HG03039 (cell line): ENCODE results near the gene FDX1.

Source experiments
- ATAC-seq: cut with Tn5 transposase; IDR thresholded peaks from one replicate; pipeline ENCODE4 v1.9.1; 2021; ENCODE audit warnings: mild to moderate bottlenecking, moderate library complexity; ENCODE audit not compliant: unreplicated experiment

Gene FDX1

DNA sequence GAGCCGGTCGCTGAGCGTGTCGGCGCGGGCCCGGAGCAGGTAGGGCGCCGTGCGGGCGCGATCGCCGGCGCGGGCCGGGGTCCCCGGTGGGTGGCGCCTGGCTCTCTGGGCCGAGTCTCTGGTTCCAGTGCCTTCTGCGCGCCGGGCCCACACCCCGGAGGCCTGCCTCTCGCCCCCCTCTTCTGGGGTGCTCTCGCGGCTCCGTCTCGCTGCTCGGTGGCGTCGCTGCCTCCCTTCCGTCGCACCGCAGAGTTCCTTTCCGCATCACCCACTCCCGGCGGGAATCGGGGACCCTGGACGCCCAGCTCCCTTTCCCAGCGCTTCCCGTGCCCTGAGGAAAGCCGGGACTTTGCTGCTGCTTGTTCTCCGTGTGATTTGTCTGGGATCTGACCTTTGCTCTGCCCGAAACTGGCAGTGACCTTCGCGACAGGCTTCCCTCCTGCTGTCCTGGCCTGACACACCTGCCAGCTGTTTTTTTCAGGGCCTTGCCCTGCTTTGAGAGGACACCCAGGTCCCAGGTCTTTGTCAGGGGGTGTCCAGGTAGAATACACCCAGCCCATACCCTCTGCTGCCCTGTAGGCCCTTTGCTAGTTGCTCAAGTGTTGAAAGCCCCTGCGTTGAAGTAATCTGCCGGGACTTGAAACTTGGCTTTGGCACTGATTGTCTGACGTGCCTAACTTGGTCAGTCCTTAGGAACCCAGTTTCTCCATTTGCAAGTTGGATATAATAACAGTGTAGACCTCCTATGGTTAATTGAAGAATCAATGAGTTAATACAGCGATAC, 711 bp downstream of the FDX1 start:
- ATAC-seq: peak; percentile 31

DNA sequence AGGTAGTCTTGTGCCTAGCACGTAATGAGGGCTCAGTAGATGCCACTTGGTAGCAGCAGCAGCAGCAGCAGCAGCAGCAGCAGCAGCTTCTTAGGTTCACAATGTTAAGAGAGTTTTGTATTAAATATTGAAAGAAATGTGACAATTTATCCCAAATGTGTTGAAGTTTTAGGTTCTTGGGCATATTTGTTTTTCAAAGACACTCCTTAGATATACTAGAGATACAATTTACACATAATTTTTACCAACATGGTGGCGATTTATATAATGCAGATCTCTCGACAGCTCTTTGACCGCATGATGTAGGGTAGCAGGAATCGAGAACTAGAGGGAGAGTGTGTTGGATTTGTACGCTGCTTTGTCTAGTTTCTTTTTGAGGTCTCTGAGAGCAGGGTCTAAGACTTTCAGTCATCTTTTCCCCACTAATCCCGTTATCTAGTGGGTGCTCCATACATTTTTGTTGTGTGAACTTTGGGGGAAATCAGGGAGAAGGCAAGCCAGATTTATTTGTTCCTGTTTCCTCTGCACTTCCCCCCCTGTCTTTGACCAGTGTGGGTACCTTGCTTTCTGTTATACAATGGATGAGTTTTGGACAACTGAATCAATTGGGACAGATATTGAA, 1.4 kb downstream of the FDX1 start:
- no peak for ATAC-seq

DNA sequence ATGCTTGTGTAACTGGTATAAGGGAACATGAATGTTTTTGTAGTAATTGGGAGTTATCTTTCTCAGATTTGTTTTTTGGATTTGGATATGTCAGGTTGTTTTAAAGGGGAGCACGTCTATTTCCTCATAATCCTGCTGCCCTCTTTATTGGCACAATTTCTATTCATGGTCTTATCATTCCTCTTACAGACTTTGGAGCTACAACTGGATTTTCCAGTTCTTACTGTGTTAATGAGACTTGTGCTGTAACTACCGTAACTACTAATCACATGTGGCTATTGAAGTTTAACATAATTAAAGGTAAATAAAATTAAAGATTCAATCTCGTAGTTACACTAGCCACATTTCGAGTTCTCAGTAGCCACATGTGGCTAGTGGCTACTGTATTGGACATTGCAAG, 1.9 kb downstream of the FDX1 start:
- no peak for ATAC-seq

DNA sequence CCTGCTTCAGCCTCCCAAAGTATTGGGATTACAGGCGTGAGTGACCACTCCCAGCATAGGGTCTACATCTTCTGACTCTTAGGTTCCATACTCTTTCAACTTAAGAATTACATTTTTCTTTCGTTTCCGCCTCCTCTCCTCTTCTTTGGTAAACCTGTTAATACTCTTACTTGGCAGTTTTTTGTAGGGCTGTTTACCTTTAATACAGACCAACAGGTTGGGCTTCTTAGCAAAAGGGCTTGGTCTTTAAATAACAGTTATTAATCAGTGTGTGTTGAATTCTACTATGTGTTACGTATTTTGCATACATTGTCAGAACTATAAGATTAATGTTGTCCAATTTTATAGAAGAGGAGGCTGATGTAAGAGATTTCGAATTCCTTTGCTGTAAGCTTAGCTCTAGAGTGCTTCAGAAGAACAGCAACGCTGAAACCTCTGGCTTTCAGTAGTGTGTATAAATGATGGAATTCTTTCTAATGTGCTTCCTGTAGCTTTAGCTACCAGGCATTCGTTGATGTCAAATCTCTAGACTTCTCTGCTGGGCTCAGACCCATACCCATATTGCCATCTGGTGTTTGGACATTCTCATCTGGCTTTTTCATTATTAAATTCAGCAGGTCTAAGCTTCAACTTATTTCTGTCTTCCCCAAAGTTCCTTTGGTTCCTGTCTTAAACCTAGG, 3.1 kb downstream of the FDX1 start:
- ATAC-seq: no peak

DNA sequence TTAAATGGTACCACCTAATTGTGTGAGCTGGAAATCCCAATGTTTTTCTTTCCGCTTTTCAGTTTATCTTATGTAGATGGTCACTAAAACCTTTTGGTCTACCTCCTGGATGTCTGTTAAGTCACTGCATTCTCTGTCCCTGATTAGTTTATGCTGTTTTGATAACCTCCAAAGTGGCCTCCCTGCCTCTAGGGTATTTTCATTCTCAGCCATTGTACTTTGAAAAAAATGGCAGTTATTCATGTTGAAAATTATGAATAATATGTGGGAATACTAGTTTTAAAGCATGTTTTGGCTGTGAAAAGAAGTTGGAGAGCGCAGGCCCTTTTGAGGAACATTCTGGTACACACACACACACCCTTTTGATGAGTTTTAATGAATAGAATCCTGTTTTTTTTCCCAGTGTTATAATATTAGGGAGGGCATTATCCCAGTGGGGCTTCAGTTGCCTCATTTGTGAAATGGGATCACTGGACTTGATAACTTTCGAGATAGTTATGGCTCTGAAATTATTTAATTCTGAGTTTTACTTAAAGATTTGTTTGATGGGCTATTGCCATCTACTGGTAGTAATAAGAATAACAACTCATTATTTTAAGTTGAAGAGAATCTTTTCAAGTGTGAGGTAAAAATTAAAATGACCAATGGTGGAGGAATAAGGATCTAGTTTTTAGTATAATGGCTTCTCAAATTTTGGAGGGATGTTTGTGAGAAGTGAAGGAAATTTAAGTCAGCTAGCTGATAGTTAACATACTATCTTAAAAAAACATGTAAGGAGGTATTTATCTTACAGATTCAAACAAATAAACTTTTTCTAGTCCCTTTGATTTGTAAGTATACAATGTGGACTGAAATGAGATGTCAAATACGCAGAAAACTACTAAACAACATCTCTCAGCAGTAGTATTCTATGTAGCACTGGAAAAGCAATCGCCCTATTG, 3.9 kb downstream of the FDX1 start:
- no peak for ATAC-seq

DNA sequence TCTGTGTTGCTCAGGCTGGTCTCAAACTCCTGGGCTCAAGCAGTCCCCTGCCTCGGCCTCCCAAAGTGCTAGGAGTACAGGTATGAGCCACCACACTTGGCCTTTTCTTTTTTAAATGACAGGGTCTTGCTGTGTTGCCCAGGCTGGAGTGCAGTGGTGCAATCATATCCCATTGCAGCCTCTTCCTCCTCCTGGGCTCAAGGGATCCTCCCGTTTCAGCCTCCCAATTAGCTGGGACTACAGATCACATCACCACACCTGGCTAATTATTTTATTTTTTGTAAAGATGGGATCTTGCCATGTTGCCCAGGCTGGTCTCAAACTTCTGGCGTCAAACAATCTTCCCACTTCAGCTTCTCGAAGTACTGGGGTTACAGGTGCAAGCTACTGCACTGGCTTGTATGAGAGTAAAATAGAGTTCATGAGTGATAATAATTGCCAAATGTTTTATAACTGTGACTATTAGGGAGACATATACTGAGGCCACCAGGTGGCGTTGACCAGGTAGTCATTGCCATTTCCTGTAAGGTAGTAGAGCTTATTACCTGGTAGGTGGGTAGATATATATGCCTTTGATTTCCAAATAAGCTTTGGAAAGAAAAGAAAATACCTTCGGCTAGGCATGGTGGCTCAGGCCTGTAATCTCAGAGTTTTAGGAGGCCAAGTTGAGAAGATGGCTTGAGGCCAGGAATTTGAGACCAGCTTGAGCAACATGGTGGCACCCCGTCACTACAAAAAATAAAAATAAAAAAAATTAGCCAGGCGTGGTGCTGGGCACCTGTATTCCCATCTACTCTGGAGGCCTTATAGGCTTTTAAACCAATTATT, 5.4 kb downstream of the FDX1 start:
- ATAC-seq: no peak

DNA sequence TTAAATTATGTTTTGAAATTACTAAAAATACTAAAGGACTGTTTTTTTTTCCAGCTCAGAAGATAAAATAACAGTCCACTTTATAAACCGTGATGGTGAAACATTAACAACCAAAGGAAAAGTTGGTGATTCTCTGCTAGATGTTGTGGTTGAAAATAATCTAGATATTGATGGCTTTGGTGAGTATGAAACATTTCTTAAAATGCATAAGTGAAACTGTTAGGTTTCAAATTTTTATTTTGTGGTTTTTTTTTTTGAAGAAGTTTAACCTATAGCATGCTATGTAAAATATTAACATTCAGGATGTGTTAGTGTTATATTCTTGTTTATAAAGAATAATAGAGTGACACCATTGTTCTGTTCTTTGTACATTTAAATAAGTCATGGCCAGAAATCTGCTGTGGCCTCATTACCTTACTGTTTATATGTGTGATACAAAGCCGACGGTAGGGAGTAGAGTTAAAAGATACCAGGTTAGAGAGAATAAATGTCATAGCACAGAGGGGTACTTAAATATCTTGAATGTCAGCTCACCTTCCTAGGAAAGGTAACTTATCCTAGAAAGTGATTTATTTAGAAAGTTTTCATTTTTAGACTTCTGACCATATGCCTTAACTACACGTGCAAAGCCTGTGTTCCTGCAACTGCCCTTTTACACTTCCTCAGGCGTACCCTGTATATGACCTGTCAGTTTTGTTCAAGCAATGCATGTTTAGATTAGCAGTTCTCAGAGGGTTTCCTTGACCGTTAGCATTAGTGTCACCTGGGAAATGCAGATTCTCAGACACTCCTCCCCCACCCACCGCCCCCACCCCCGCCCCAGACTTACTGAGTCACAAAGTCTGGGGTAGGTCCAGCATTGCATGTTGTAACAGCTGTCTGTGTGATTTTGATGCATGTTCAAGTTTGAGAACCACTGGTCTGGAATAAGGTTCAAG, 6.3 kb downstream of the FDX1 start:
- ATAC-seq: no peak

DNA sequence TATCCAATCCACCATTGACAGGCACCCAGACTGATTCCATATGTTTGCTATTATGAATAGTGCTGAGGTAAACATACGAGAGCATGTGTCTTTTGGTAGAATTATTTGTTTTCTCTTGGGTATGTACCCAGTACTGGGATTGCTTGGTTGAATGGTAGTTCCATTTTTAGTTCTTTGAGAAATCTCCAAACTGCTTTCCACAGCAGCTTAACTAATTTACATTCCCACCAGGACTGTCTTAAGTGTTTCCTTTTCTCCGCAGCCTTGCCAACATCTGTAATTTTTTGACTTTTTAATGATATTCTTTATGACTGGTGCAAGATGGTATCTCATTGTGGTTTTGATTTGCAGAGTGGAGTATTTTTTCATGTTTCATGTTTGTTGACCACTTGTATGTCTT, 8.3 kb downstream of the FDX1 start:
- ATAC-seq: no peak

DNA sequence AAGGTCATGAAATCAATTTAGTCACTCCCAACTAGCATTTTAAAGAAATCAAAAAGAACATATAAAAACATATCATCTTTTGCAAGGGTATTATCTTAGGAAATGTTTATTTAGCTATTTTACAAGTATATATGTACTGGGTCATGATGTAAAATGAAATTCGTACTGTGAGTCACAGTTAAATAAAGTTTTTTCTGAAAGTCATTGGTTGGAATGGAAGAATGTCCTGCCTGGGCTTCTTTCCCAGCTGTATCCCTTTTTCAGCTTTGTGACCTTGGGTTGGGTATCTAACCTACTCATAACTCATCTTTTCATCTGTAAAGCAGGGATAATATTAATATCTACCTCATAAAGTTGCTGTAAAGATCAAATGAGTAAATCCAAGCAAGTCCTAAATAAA, 15.7 kb downstream of the FDX1 start:
- ATAC-seq: no peak

DNA sequence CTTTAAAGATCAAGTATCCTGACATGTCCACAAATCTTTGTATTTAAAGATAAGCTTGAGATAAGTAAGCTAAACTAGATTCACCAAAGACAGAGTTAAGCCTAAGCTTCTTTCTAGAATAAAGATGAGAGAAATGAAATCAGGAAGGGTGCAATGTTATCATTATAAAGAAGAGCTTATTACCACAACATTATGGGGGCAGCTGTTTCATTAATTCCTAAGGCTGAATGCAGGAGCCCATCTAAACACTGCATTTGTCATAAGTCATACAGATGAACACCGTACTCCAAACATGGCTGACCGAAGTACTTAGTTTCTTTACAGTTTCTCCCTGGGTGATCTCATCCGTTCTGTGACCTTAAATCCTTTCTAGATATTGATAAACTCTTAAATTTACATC, 16.3 kb downstream of the FDX1 start:
- no peak for ATAC-seq

DNA sequence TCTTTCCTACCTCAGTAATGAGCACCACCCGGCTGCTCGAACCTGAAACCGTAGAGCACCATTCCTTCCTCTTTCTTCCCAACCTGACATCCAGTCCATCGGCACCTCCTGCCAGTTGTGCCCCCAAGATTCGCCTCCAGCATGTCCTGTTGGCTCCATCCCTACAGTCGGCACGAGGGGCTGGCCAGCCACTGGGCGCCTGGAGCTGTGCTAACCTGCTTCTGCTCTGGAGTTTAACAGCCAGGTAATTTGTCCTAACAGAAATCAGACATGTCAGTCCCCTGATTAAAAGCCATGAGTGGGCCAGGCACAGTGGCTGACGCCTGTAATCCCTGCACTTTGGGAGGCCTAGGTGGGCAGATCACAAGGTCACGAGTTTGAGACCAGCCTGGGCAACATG, 16.8 kb downstream of the FDX1 start:
- ATAC-seq: no peak

DNA sequence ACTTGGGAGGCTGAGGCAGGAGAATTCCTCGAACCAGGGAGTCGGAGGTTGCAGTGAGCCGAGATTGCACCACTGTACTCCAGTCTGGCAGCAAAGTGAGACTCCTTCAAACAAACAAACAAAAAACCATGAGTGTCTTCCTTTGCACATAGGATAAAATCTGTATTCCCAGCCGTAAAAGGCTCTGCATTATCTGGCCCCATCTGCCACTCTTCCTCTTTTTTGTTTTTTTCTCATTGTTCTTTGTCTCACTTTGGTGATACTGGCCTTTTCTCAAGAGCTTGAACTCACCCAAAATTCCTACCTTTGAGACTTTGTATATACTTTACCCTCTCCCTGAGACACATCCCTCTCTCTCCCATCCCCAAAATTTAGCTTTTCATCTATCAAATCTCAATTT, 17.6 kb downstream of the FDX1 start:
- no peak for ATAC-seq

DNA sequence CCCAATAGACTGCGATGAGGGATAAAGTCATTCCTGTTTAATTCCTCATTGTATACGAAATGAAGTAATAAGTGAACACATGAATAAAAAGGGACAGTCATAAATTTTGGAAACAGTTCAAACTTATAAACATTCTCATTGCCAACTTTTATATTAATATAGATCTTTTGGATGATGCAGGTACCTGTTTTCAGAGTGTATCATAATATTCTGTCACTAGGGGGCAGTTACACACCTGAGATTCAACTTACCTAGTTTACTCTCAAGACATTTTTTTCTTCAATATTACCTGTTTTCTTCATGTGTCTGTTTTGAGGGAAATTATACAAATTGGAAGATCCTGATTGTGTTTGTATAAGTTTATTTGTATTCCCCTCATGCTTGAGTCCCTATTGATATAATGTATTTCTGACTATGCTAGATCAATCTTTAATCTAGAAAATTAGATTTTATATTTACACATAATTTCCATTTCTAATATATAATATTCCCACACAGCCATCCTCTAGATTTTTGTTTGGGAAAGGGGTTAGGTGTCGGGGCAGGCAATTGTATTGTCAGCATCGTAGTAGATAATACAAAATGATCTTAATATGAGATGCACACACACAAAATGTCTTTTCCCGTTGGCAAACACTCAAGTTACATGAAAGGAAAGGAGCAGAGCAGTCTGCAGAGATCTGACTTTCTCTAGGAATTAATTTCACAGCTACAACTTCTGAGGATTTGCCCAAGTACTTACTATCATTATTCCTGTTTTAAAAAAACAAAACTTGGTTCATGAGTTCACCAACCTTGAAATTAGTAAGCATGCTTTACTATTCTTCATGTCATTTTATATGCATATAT, 18.4 kb downstream of the FDX1 start:
- no peak for ATAC-seq

DNA sequence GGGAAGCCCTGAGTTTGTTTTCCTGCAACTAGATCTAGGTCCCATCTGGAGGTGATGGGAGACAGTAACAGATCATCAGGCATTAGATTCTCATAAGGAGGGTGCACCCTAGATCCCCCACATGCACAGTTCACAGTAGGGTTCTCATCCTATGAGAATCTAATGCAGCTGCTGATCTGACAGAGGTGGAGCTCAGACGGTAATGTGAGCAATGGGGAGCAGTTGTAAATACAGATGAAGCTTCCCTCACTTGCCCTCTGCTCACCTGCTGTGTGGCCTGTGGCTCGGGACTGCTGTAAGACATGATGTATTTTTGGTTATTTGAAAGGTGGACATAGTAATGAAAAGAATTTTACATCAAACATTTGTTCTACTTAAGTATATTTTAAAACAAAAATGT, 20.5 kb downstream of the FDX1 start:
- no peak for ATAC-seq

DNA sequence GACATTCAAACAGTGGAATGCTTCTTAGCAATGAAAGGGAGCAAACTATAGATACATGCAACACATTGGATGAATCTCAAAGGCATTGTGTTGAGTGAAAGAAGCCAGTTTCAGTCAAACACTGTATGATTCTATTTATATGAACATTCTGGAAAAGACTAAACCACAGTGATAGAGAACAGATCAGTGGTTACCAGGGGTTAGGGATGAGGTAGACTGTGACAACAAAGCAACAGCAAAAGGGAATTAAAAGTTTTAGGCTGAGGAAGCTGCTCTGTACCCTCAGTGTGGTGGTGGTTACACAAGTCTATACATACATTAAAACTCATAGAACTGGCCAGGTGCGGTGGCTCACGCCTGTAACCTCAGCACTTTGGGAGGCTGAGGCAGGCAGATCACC, 23.0 kb downstream of the FDX1 start:
- ATAC-seq: no peak

DNA sequence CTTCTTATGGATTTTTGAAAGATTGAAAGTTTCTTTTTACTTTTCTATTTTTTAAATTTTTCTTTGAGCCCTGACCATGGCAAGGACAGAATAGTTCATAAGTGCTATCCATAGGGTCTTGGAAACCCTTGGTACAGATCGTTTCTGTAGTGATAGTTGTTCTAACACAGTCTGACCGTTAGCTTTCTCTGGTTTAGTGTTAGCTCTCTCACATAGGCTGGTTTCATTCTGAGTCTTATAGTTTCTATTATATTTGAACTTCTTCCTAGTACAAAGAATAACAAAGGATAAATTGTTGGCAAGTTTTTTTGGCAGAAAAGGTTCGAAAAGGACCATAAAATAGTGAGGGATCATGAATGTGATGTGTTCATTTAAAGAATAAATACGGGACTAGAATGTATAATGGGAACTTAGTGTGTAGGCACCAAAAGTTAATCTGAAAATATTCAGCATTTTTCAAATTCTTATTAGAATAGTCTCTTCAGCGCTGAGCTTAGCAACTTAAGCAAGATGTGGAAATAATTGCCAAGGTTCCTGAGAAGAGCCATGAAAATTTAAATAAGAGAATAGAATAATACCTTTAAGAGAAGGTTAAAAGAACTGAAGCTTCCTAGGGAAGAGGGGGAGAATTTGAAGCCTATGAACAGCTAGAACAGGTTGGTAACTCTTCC, 24.1 kb downstream of the FDX1 start:
- peak; percentile 59 for ATAC-seq

DNA sequence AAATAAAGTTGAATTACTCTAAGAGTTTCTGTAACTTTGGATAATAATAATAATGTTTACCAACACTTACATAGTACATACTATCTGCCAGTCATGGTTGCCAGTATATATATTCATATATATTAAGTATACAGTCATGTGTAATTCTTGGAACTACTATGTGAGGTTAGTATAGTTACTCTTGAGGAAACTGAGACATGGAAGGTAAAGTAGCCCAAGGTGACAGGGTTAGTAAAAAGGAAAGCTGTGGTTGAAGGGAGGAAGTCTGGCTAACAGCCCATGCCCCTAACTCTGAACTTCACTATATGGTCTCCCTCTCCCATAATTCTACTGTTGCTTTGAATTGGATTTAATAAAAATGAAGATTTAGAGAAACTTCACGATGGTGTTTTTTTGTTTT, 24.9 kb downstream of the FDX1 start:
- peak; percentile 48 for ATAC-seq

DNA sequence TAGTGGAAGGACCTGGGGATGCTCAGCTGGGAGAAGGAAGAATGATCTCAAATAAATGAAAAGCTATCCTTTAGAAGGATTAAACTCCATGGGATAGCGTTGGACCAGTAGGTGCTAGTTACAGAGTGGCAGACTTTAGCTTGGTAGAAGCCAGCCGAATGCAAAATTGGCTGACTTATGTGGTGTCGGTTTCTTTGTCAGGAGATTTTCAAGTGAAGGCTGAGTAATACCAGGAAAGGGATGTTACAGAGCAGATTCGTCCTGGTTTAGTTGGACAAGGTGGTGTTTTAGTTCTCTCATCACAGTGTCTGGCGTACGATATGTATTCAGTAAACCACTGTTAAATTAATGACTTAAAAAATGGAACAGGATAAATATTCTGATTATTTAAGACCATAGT, 26.0 kb downstream of the FDX1 start:
- peak; percentile 47 for ATAC-seq
